Mesenteric fat pad (tissue), 1 donor: ENCODE measurements around the gene SHISAL2B. TPM values are rescaled to one million over a fixed set of nuclear protein-coding genes. Genes with fewer than 3 reads are reported as not detected.
"Not testable (repeated sequence)": the region's sequence is repeated elsewhere in the genome, so short reads cannot be mapped to it uniquely, and the experiment has no call there.

ENCODE experiments used
- DNase-seq: peaks from one replicate; pipeline ENCODE4 v3.0.0-alpha.2; 2020; ENCODE audit warnings: low spot score
- total RNA-seq: library from RNA; stranded (reverse); fragmentation: NEBNext Ultra II Directional; extraction: Animal tissue kit (Norgen Biotek cat#: 25700); gene quantifications from one replicate; pipeline ENCODE4 v1.2.1, GENCODE V29; 2021
- donor health status: DM: yes; HTN: yes; CAD: no.

The SHISAL2B gene
- total RNA-seq, 1 donor from 2014 or later = not detected

GRCh38 chr5:64696414-64696813 lies 6.1 kb downstream of the SHISAL2B start:
- not testable (repeated sequence) for DNase-seq

GRCh38 chr5:64700765-64701164 lies 10.5 kb downstream of the SHISAL2B start:
- DNase-seq = no peak

GRCh38 chr5:64706074-64706473 lies 15.8 kb downstream of the SHISAL2B start:
- not testable (repeated sequence) for DNase-seq

GRCh38 chr5:64707191-64707590 lies 16.9 kb downstream of the SHISAL2B start:
- DNase-seq = no peak

GRCh38 chr5:64714495-64714894 lies 24.2 kb downstream of the SHISAL2B start:
- DNase-seq = not testable (repeated sequence)

GRCh38 chr5:64722588-64722987 lies 32.3 kb downstream of the SHISAL2B start:
- no peak for DNase-seq

- no peak for DNase-seq
Measured at GRCh38 chr5:64727150-64727549, 36.8 kb downstream of the SHISAL2B start.

- DNase-seq = no peak
Measured at GRCh38 chr5:64742411-64742810, 52.1 kb downstream of the SHISAL2B start.

GRCh38 chr5:64742821-64743220 lies 52.5 kb downstream of the SHISAL2B start:
- no peak for DNase-seq

- no peak for DNase-seq
Measured at GRCh38 chr5:64744914-64745313, 54.6 kb downstream of the SHISAL2B start.

GRCh38 chr5:64746446-64746845 lies 56.1 kb downstream of the SHISAL2B start:
- DNase-seq = no peak

- no peak for DNase-seq
Measured at GRCh38 chr5:64749385-64749784, 59.1 kb downstream of the SHISAL2B start.

GRCh38 chr5:64754066-64754465 lies 63.8 kb downstream of the SHISAL2B start:
- no peak for DNase-seq

GRCh38 chr5:64758901-64759300 lies 68.6 kb downstream of the SHISAL2B start:
- DNase-seq = no peak

GRCh38 chr5:64759960-64760660 lies 69.8 kb downstream of the SHISAL2B start:
- DNase-seq = no peak

- no peak for DNase-seq
Measured at GRCh38 chr5:64763948-64764503, 73.7 kb downstream of the SHISAL2B start.

GRCh38 chr5:64765804-64766504 lies 75.7 kb downstream of the SHISAL2B start:
- no peak for DNase-seq

GRCh38 chr5:64766941-64767340 lies 76.6 kb downstream of the SHISAL2B start:
- no peak for DNase-seq
